B cell (primary cell): ENCODE measurements around the gene GPC5. TPM values are rescaled to one million over a fixed set of nuclear protein-coding genes. Genes with fewer than 3 reads are reported as not detected.

Experiments
- ATAC-seq: fragments of 200-7000 bp; cut with Tn5 transposase; one replicate; pipeline ENCODE4 v1.10.0; 2021; ENCODE audit warnings: low read depth, mild to moderate bottlenecking, moderate number of reproducible peaks, moderate library complexity
- CTCF ChIA-PET: fragments of 350-600 bp; sonication (Branson Sonifier 250); formaldehyde crosslinking; loops from one replicate; lab custom pipeline; 2021; ENCODE audit warnings: antibody characterized with exemption, inconsistent platforms; lab: Charles Lee
- POLR2A ChIA-PET: fragments of 350-600 bp; sonication (Branson Sonifier 250); formaldehyde crosslinking; loops from one replicate; lab custom pipeline; 2021; ENCODE audit warnings: antibody characterized with exemption; lab: Charles Lee
- DNase-seq: peaks from one replicate; pipeline ENCODE4 v3.0.0; 2013
- H2AFZ ChIP-seq: 2 replicates; pipeline ENCODE4 v1.6.1; 2012; ENCODE audit warnings: mild to moderate bottlenecking, low read depth, low read length; ENCODE audit not compliant: insufficient read depth, poor library complexity, severe bottlenecking
- H3K27ac ChIP-seq, 2 donors: 1 replicate in 1 of 2; 2 replicates in 1 of 2; pipeline ENCODE4 v1.5.1; 2012 to 2013; ENCODE audit warnings: low read length in 2 of 2, mild to moderate bottlenecking in 2 of 2, moderate library complexity in 1 of 2
- H3K27me3 ChIP-seq, 4 experiments: fragments of 200-600 bp in 1 of 4; sonication (generic) in 1 of 4; replicated peaks in 1 of 4; 1 replicate in 2 of 4; 2 replicates in 2 of 4; pipeline versions ENCODE4 v1.6.1 to v1.7.0; 2013 to 2016; ENCODE audit warnings: low read length in 3 of 4, mild to moderate bottlenecking in 2 of 4, mixed read lengths in 1 of 4, moderate library complexity in 1 of 4; ENCODE audit not compliant: insufficient read depth in 4 of 4, control insufficient read depth in 3 of 4; ENCODE audit errors: control extremely low read depth in 1 of 4
- H3K36me3 ChIP-seq, 2 experiments: replicated peaks in 1 of 2; 1 replicate in 1 of 2; 2 replicates in 1 of 2; pipeline versions ENCODE4 v1.6.1 to v1.7.1; 2013; ENCODE audit warnings: low read length in 1 of 2; ENCODE audit not compliant: insufficient read depth in 2 of 2, control insufficient read depth in 1 of 2; ENCODE audit errors: control extremely low read depth in 1 of 2, extremely low read depth in 1 of 2
- H3K4me1 ChIP-seq, 2 donors: fragments of 200-600 bp in 1 of 2; sonication (generic) in 1 of 2; 1 replicate in 1 of 2; 2 replicates in 1 of 2; pipeline versions ENCODE4 v1.5.1 to v1.6.1; 2013 to 2017; ENCODE audit warnings: low read length in 2 of 2; ENCODE audit not compliant: control insufficient read depth in 2 of 2, insufficient read depth in 2 of 2
- H3K4me2 ChIP-seq: replicated peaks from 2 replicates; pipeline ENCODE3; 2012; ENCODE audit warnings: mild to moderate bottlenecking, low read depth, low read length; ENCODE audit not compliant: poor library complexity, severe bottlenecking
- H3K4me3 ChIP-seq, 5 experiments: fragments of 200-600 bp in 1 of 5; sonication (generic) in 1 of 5; 1 replicate in 3 of 5; 2 replicates in 2 of 5; pipeline versions ENCODE4 v1.5.1 to v1.7.0; 2011 to 2016; ENCODE audit warnings: low read length in 4 of 5, mild to moderate bottlenecking in 4 of 5, low read depth in 2 of 5, control low read depth in 1 of 5, moderate library complexity in 1 of 5; ENCODE audit not compliant: insufficient read depth in 1 of 5; ENCODE audit errors: control extremely low read depth in 1 of 5, extremely low read depth in 1 of 5
- H3K79me2 ChIP-seq: fragments of 200-600 bp; sonication (generic); one replicate; pipeline ENCODE4 v1.6.0; 2016; ENCODE audit warnings: low read length; ENCODE audit not compliant: control insufficient read depth, insufficient read depth
- H3K9ac ChIP-seq: fragments of 200-600 bp; sonication (generic); 2 replicates; pipeline ENCODE4 v1.6.1; 2017; ENCODE audit warnings: mild to moderate bottlenecking, low read length, moderate library complexity
- H3K9me3 ChIP-seq, 3 donors: one replicate each; pipeline versions ENCODE4 v1.6.1 to v1.7.1; 2013; ENCODE audit warnings: low read length in 2 of 3; ENCODE audit not compliant: control insufficient read depth in 2 of 3, insufficient read depth in 1 of 3; ENCODE audit errors: control extremely low read depth in 1 of 3
- H4K20me1 ChIP-seq: 2 replicates; pipeline ENCODE4 v1.6.0; 2012; ENCODE audit warnings: mild to moderate bottlenecking, low read length; ENCODE audit not compliant: insufficient read depth, control insufficient read depth, poor library complexity, severe bottlenecking
- H3K27ac Mint-ChIP-seq: one replicate; pipeline ENCODE4 v1.8.0; 2021; ENCODE audit warnings: mixed read lengths
- H3K27me3 Mint-ChIP-seq: one replicate; pipeline ENCODE4 v1.8.0; 2021; ENCODE audit warnings: mixed read lengths
- H3K4me1 Mint-ChIP-seq: one replicate; pipeline ENCODE4 v1.8.0; 2021; ENCODE audit warnings: mixed read lengths
- H3K4me3 Mint-ChIP-seq: one replicate; pipeline ENCODE4 v1.8.0; 2021; ENCODE audit warnings: mixed read lengths
- H3K9me3 Mint-ChIP-seq: one replicate; pipeline ENCODE4 v1.8.0; 2022; ENCODE audit warnings: mixed read lengths; ENCODE audit not compliant: insufficient read depth
- CTCF ChIP-seq: fragments of 200-600 bp; IDR thresholded peaks from one replicate; pipeline ENCODE4 v1.8.0; 2022; ENCODE audit warnings: antibody characterized with exemption, mild to moderate bottlenecking
- EZH2 ChIP-seq: IDR thresholded peaks from 2 replicates; pipeline ENCODE4 v1.6.1; 2012; ENCODE audit warnings: borderline replicate concordance, low read depth, mild to moderate bottlenecking, moderate library complexity, low read length; ENCODE audit not compliant: insufficient read depth, poor library complexity, severe bottlenecking
- WGBS: methylation state at CpG from one replicate; pipeline ENCODE4 v1.1.5; 2013; ENCODE audit warnings: missing lambda C conversion rate; ENCODE audit not compliant: insufficient coverage; 5-methylcytosine and 5-hydroxymethylcytosine counted together
- intact Hi-C: fragments of 100-400 bp; cut with micrococcal nuclease; formaldehyde crosslinking; loops from one replicate; pipeline ENCODE4 v1.10.0; 2022
- polyA plus RNA-seq: library from polyadenylated mRNA; depleted of rRNA; stranded (reverse); fragments of >200 nt; gene quantifications from 2 replicates; pipeline ENCODE4 v1.2.3, GENCODE V29; 2012
- total RNA-seq, 2 donors: library from RNA; stranded (reverse); fragments of 120-200 nt in 1 of 2; gene quantifications; 1 replicate in 1 of 2; 2 replicates in 1 of 2; pipeline versions ENCODE4 v1.2.3 to v1.2.4, GENCODE V29; 2013 to 2022

GPC5 gene
- total and polyA plus RNA-seq, 2 donors (not counting 1 experiment from before 2014, with no cell fraction given): 0.15 to 0.30 TPM

- no peaks in the 10 kb centered on the region for H3K27me3 Mint-ChIP-seq
- no peak overlapping the region for H3K27ac Mint-ChIP-seq
- ChIA-PET CTCF (no interaction called here), POLR2A (no interaction called here)
- no peaks in the 10 kb centered on the region for H3K27me3 ChIP-seq
- no peaks in the 10 kb centered on the region for H3K36me3 ChIP-seq
- H3K9me3 Mint-ChIP-seq: peaks cover 4% of the 10 kb centered on the region
- H3K9me3 ChIP-seq: no peaks in the 10 kb centered on the region
- no peaks in the 10 kb centered on the region for H3K79me2 ChIP-seq
- H3K4me1 ChIP-seq: no peaks in the 10 kb centered on the region
- H3K4me2 ChIP-seq: no peak overlapping the region
- H3K4me1 Mint-ChIP-seq: no peaks in the 10 kb centered on the region
- DNase-seq (no peak), ATAC-seq (no peak)
- TF ChIP-seq CTCF (no peak), EZH2 (no peak)
- H3K4me3 ChIP-seq: no peak overlapping the region
- 80% methylated on average over 1 of the region's 2 CpGs for WGBS
- H3K27ac ChIP-seq: no peak overlapping the region
- no peak overlapping the region for H2AFZ ChIP-seq
- H3K9ac ChIP-seq: no peak overlapping the region
- no peak overlapping the region for H3K4me3 Mint-ChIP-seq
- no peaks in the 10 kb centered on the region for H4K20me1 ChIP-seq
- intact Hi-C loops: no loop called here
Measured at GRCh38 chr13:92842145-92842544, 1443.7 kb downstream of the GPC5 start.

- intact Hi-C loops: no loop called here
- Mint-ChIP-seq H3K9me3 (peaks cover 4% of the 10 kb centered on the region), H3K27ac (no peak overlapping the region), H3K4me1 (no peaks in the 10 kb centered on the region), H3K4me3 (no peak overlapping the region), H3K27me3 (no peaks in the 10 kb centered on the region)
- no peaks in the 10 kb centered on the region for H4K20me1 ChIP-seq
- no peaks in the 10 kb centered on the region for H3K27me3 ChIP-seq
- POLR2A ChIA-PET: no interaction called here
- H3K9me3 ChIP-seq: no peaks in the 10 kb centered on the region
- no peak for TF ChIP-seq EZH2
- no peak for TF ChIP-seq CTCF
- no peak overlapping the region for H2AFZ ChIP-seq
- no peak for DNase-seq
- H3K9ac ChIP-seq: no peak overlapping the region
- ATAC-seq: no peak
- no peaks in the 10 kb centered on the region for H3K36me3 ChIP-seq
- no CpG with 5 or more reads among the region's 4 CpGs for WGBS
- no peak overlapping the region for H3K27ac ChIP-seq
- no peak overlapping the region for H3K4me3 ChIP-seq
- no peaks in the 10 kb centered on the region for H3K4me1 ChIP-seq
- H3K79me2 ChIP-seq: no peaks in the 10 kb centered on the region
- CTCF ChIA-PET: no interaction called here
- H3K4me2 ChIP-seq: no peak overlapping the region
Measured at GRCh38 chr13:92843549-92843948, 1445.1 kb downstream of the GPC5 start.
